ENCODE measurements around the gene CREB3L2.

DNA sequence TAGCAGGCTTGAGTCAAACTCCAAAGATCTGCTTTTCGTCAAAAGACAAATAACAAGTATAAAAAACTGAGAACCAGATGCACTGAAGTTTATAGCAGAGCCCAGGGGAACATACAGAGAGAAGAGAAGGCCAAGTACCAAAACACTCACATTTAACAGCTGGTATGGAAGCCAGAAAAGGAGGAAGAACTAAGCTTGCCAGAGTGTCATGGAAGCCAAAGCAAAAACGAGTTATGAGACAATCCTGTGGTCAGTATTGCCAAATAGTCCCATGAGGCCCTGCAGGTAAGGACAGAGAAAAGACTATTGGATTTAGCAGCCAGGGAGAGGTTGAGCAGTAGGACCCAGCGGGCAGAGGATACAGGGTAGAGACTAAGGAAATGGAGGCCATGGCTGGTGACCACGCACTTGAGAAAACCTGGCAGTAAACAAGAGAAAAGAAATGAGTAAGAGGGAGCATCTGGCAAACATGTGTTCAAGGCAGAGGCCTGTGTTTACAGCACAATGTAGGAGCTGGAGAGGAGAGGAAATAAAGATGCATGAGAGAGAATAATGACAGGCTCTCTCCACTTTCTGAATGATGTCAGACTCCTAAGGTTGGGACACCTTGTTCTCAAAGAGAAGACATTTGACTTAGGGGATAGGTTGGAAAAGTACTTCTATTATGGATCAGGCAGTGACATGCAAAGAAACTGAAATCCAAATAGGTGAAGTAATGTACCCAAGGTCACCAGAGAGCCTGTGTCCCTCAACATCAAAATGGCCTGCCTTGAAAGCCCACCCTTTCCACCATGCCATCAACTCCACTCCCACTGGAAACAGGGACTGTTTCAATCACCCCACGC, 9.1 kb downstream of the CREB3L2 start:
- TF ChIP-seq, protein P1, sequence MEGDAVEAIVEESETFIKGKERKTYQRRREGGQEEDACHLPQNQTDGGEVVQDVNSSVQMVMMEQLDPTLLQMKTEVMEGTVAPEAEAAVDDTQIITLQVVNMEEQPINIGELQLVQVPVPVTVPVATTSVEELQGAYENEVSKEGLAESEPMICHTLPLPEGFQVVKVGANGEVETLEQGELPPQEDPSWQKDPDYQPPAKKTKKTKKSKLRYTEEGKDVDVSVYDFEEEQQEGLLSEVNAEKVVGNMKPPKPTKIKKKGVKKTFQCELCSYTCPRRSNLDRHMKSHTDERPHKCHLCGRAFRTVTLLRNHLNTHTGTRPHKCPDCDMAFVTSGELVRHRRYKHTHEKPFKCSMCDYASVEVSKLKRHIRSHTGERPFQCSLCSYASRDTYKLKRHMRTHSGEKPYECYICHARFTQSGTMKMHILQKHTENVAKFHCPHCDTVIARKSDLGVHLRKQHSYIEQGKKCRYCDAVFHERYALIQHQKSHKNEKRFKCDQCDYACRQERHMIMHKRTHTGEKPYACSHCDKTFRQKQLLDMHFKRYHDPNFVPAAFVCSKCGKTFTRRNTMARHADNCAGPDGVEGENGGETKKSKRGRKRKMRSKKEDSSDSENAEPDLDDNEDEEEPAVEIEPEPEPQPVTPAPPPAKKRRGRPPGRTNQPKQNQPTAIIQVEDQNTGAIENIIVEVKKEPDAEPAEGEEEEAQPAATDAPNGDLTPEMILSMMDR (conservative IDR thresholded peaks at IDR 0.05): no peak
- TF ChIP-seq ZFX (IDR thresholded peaks at IDR 0.05): no peak
